ENCODE data around the gene CNTROB.

CNTROB gene

GRCh38 chr17:7931709-7932482 is at the start of gene CNTROB, which contains the start of gene TRAPPC1:
TSS of gene CNTROB (plus strand) at chr17:7932206. CDS start at chr17:7933080, 874 bp downstream.
TSS of gene TRAPPC1 (minus strand) at chr17:7931946. CDS start at chr17:7931829, 117 bp downstream.
- DNase-seq = peak; percentile 99

DNA sequence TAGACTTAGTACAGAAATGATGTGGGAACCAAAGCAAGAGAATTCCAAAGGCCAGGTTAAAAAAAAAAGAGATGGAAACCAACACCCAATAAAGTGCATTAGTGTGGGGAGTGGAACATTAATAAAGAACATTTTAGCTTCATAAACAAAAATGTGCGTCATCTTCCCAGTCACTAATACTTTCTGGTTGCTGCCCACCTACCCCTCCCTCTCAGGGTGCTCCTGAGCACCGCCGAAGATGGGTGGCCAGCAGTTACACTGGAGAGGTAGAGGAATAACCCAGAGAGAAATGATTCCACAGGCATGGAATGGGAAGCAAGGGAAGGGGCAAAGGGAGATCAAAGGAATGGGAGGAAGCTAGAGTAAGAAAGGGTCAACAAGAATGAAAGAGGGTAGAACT is 49.4 kb upstream of the CNTROB start:
- DNase-seq = no peak

DNA sequence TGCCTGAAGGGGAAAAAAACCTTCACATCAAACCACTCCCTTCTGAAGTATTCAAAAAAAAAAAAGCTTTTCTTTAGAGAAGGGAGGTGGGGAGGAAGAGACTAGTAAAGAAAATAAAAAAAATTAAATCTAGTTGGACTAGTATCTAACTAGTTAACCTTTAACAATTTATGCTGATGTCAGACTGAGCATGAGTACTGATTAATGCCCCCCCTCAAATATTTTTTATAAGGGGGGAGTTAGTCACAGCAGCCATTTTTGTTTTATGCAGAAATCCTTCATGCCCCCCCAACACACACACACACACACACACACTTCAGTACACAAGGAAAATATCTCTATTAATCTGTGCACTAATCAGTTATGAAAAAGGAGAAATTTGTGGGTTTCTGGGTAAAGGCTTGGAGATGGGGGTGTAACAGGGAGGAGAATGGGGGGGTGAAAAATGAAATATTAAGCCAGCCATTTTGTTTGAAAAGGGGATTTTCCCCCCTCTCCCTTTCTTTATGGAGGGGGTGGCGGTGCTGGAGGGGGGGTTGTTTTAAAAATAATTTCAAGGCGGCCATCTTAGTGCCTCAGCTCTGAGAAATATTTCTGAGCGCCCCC is 48.1 kb upstream of the CNTROB start:
- DNase-seq = no peak

DNA sequence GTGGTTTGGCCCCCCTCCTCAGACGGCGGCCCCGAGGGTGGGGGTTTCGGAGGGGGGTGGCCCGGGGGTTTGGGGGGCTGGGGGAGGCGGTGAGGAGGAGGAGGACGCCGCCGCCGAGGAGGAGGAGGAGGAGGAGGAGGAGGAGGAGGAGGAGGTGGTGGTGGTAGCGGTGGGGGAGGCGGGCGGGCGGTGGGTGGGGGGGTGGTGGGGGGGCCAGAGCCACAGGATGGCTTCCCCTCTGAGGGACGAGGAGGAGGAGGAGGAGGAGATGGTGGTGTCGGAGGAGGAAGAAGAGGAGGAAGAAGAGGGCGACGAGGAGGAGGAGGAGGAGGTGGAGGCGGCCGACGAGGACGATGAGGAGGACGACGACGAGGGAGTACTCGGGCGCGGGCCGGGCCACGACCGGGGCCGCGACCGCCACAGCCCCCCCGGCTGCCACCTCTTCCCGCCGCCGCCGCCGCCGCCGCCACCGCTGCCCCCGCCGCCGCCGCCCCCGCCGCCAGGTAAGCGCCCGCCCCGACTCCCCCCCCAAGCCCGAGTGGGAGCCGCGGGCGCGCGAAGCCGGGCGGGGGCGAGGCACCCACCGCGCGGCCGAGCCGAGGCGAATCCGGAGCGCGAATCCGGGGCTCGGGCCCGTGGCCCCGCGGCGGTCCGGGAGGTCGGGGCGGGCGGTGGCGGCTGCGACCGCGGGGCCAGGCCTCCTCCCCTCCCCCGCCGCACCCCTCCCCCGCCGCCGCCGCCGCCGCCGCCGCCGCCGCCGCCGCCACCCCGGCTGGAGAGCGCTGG is 47.2 kb upstream of the CNTROB start:
- DNase-seq = no peak

- DNase-seq = peak; percentile 60
Measured at GRCh38 chr17:7885367-7886226, 46.4 kb upstream of the CNTROB start.

DNA sequence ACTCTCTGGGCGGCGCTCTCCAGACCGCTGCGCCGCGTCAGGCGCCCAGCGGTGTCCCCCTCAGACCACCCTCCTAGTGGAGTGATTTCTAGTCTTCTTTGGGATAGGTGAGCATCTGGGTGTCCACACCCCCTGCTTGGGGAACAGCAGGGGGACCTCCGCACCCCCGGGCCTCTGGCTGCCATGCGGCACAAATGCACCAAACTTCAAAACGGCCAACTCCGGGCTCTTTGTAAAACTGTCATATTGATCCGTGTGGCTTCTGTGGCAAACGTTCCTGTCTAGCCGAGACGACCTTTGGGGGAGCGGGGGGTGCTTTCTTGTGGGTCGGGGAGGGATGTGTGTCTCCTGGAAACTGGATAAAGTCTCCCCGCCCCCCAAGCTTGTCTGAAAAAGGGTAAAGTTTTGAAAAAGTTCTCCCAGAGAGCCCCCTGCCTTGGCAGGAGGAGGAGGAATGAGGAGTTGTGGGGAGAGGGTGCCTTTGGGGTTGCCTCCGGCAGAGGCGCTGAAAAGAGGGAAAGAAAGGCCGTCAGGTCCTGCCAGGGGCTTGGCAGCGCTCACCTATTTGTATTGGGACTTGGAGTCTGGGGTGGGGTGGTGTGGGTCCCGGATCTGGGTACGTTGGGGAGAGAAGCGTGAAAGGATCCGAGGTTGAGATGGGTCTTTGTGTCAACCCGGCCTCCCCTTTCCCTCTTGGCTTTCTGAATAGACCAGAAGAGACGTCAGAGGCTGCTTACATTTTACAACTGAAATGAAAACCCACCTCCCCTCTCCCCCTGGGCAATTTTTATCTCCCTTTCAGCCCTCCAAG is 45.6 kb upstream of the CNTROB start:
- peak; percentile 28 for DNase-seq

- DNase-seq = no peak
Measured at GRCh38 chr17:7887038-7887481, 44.9 kb upstream of the CNTROB start.

- peak; percentile 79 for DNase-seq
Measured at GRCh38 chr17:7887482-7888183, 44.4 kb upstream of the CNTROB start.

DNA sequence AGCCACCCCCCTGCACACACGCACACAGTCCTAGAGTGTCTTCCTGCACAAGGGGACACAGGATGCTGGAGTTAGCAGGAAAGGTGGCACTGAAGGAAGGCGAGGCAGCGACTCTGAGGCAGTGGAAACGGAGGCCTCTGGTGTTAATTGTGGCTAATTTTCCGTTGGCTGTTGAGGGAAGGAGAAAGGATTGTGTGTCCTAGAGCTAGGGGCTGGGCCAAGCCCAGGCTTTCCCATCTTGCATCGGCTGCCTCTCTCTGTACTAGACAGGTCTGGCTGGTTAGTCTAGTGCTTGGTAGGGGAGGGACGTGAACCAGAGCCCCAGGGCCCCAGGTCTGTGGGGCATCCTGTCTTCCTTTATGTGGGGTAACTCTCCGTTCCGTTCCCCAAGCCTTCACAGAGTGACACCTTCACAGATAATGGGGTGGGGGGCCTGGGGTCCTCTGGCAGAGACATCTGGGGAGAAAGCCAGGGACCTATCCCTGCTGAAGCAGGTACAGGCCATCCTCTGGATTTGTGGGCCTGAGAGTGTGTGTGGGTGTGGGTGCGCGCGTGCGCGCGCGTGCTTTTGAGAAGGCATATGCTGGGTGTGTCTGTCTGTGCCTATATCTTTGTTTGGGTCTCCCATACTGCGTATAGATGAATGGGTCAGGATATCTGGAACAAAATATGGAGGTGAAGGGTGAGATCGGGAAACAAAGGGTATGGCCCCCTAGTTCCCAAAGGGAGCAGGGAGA is 43.7 kb upstream of the CNTROB start, which contains the start of gene CHD3:
TSS of gene CHD3 (plus strand) at position 606 of the 737 bp plus-strand sequence. CDS start 212 bp downstream, outside the sequence.
- DNase-seq = peak; percentile 28

GRCh38 chr17:7889166-7889955 is 42.6 kb upstream of the CNTROB start:
- DNase-seq = peak; percentile 72

DNA sequence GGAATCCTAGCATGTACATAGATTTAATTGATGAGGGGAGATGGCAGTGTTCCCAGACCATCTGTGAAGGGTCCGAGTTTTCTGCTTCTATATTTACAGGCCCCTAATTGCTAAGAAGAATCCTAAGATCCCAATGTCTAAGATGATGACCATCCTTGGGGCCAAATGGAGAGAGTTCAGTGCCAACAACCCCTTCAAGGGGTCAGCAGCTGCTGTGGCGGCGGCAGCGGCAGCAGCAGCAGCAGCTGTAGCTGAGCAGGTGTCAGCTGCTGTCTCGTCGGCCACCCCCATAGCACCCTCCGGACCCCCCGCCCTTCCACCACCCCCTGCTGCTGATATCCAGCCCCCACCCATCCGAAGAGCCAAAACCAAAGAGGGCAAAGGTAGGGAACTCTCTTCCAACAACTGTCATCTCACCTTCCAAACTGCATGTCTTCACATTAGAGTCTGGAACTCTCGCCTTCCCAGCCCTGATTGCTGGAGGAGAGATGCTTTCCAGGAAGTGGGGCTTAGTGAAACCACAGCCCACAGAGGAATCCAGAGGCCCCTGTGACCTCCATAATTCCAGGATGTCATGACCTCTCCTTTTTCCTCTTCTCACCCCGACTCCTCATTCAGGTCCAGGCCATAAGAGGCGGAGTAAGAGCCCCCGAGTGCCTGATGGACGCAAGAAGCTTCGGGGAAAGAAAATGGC is 38.7 kb upstream of the CNTROB start:
- no peak for DNase-seq

DNA sequence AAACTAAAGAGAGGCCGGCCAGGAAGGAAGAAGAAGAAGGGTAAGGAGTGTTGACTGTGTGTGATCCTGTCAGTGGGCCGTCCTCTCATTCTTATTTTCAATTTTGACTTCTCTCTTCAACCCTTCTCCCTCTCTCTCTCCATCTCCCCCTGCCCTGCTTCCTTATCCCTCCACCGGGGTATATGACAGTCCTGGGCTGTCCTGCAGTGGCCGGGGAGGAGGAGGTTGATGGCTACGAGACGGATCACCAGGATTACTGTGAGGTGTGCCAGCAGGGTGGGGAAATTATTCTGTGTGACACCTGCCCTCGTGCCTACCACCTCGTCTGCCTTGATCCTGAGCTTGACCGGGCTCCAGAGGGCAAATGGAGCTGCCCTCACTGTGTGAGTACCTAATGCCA is 37.8 kb upstream of the CNTROB start:
- no peak for DNase-seq

DNA sequence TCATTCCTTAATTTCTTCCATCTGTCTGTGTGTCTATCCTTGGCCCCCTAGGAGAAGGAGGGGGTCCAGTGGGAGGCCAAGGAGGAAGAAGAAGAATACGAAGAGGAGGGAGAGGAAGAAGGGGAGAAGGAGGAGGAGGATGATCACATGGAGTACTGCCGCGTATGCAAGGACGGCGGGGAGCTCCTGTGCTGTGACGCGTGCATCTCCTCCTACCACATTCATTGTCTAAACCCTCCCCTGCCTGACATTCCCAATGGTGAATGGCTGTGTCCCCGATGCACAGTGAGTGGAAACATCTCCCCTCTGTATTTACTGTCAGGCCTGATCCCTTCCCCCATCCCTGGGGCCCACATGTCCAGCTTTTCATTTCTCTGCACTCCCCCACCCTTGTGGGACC is 37.1 kb upstream of the CNTROB start:
- no peak for DNase-seq

DNA sequence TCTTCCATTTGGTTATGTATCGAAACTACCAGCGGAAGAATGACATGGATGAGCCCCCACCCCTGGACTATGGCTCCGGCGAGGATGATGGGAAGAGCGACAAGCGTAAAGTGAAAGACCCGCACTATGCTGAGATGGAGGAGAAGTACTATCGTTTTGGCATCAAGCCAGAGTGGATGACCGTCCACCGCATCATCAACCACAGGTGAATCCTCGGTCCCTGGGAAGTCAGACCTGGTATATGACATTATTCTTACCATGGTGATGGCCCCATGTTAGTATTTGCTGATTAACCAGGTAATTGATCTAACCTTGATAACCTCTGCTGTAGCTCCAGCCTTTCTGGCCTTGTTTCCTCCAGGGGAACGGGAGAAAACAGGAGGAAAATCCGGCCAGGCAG is 34.9 kb upstream of the CNTROB start:
- DNase-seq = no peak

DNA sequence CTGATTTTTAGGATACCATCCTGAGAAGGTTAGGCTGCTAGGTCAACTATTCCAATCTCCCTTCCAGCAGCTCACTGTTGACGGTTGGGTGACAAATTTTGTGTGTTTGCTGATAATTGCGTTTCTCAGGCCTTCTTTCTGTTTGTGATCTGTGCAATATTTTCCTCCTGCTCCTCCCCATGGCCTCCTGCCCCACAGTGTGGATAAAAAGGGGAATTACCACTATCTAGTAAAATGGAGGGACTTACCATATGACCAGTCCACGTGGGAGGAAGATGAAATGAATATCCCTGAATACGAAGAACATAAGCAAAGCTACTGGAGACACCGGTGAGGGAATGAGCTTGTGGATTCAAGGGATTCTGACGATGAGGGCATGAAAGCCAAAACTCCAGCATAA is 34.2 kb upstream of the CNTROB start:
- DNase-seq = peak; percentile 55

DNA sequence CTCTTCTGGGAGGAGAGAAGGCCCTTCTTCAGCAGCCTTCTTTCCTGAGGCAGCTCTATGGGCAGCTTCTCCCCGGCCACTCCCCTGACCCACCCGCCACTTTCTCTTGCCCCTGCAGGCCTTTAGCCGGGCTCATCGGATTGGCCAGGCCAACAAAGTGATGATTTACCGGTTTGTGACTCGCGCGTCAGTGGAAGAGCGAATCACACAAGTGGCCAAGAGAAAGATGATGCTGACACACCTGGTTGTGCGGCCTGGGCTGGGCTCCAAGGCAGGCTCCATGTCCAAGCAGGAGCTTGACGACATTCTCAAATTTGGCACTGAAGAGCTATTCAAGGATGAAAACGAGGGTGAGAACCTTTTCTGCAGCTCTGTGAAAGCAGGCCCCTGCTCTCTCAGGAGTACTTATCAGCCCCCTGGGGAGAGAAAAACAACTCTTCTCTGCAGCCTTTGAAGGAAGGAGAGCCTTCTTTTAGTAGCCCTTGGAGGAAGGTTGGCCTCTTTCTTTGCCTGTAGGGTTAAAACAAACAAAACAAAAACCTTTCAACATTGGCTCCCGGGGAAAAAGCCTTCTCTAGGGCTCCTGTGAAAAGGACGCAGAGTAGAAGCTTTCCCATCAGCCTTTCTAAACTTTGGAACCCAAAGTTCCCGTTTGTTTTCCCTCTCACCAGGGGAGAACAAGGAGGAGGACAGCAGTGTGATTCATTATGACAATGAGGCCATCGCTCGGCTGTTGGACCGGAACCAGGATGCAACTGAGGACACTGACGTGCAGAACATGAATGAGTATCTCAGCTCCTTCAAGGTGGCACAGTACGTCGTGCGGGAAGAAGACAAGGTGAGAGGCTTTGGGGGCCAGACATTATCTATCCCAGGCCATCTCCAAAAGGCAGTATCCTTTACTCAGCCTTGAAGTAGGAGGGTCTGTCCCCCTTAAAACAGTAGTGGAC is 28.6 kb upstream of the CNTROB start:
- DNase-seq = no peak

GRCh38 chr17:7909089-7909488 is 22.9 kb upstream of the CNTROB start:
- no peak for DNase-seq
